Activated naive CD8-positive, alpha-beta T cell treated with anti-CD3 and anti-CD28 coated beads, Interleukin-2, amount 50 U/mL, for 24 hours (primary cell): ENCODE measurements around the gene AFF3.

Source experiments
- ATAC-seq: fragments of 150-1000 bp; cut with Tn5 transposase; one replicate; pipeline ENCODE4 v1.10.0; 2021
- DNase-seq: peaks from one replicate; pipeline ENCODE4 v3.0.0; 2021
- H3K27ac Mint-ChIP-seq: one replicate; pipeline ENCODE4 v1.8.0; 2021; ENCODE audit warnings: mild to moderate bottlenecking, mixed read lengths
- H3K27me3 Mint-ChIP-seq: one replicate; pipeline ENCODE4 v1.8.0; 2021; ENCODE audit warnings: mixed read lengths
- H3K36me3 Mint-ChIP-seq: one replicate; pipeline ENCODE4 v1.8.0; 2021; ENCODE audit warnings: low read depth, mixed read lengths
- H3K4me1 Mint-ChIP-seq: one replicate; pipeline ENCODE4 v1.8.0; 2021; ENCODE audit warnings: mixed read lengths
- H3K4me3 Mint-ChIP-seq: one replicate; pipeline ENCODE4 v1.8.0; 2021; ENCODE audit warnings: mild to moderate bottlenecking, moderate library complexity, mixed read lengths
- H3K9me3 Mint-ChIP-seq: one replicate; pipeline ENCODE4 v1.8.0; 2021; ENCODE audit warnings: mixed read lengths

Gene AFF3

DNA sequence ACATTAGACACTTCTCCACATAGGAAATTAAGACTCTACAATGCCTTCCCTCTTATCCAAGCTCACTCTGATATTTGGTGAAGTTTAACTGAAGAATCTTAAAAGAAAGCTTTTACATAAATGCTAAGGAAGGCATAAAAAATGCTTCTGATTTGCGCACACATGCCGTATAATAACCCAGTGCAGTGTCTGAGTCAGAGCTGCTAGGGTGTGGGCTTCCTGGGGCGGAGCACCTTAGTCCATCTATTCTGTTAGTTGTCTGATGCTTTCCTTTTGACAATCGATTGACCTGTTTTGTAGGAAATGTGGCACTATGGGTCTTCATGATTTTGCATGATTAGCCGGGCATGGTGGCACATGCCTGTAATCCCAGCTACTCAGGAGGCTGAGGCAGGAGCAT is 231.5 kb downstream of the AFF3 start:
- no peaks in the 10 kb centered on the region for H3K36me3 Mint-ChIP-seq
- H3K4me3 Mint-ChIP-seq = no peak overlapping the region

DNA sequence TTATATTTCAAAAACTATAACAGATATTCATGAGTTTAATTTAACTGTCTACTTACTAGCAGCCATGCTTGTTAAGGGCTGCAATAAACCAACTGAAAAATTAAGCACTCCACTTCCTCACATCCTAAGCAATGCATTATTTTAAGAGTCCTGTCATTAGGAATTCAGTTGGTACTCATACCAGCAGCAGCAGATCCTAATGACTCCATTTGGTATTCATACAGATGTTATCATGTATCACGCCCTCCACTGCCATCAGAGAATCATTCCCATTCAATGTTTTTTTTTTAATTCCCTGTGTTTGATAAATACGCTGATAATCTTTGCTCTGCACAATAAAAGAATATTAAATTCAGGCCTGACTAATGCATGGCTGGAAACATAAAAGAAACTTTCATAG is 236.8 kb downstream of the AFF3 start:
- Mint-ChIP-seq H3K27ac (no peak overlapping the region), H3K27me3 (no peaks in the 10 kb centered on the region), H3K36me3 (no peaks in the 10 kb centered on the region), H3K4me3 (no peak overlapping the region), H3K9me3 (no peaks in the 10 kb centered on the region), H3K4me1 (no peaks in the 10 kb centered on the region)
- ATAC-seq (no peak), DNase-seq (no peak)

More for the DNA sequence above, 231.5 kb downstream of the AFF3 start:
- Mint-ChIP-seq H3K9me3 (no peaks in the 10 kb centered on the region), H3K27me3 (no peaks in the 10 kb centered on the region), H3K27ac (no peak overlapping the region), H3K4me1 (no peaks in the 10 kb centered on the region)
- DNase-seq (no peak), ATAC-seq (no peak)

DNA sequence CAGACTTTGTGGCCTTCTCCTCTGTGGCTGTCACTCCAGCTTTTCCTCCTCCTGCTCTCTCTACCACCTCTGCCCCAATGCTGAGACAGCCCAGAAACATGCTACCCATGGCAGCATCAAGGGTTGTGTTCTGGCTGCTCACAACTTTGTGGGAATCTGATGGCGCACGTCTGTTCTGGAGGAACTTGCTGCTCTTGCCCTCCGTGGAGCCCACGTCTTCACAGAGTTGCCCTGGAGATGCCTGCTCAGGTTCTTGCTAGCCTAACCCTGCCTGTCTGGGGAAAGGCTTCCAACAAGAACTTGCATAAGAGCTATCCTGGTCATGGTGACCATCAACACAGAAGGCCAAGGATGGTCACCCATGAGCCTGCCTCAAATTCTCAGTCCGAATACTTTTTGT is 237.4 kb downstream of the AFF3 start:
- no peak for DNase-seq
- H3K27me3 Mint-ChIP-seq = no peaks in the 10 kb centered on the region
- no peaks in the 10 kb centered on the region for H3K9me3 Mint-ChIP-seq
- no peak overlapping the region for H3K27ac Mint-ChIP-seq
- H3K4me1 Mint-ChIP-seq = no peaks in the 10 kb centered on the region
- ATAC-seq = no peak
- no peak overlapping the region for H3K4me3 Mint-ChIP-seq
- H3K36me3 Mint-ChIP-seq = no peaks in the 10 kb centered on the region

DNA sequence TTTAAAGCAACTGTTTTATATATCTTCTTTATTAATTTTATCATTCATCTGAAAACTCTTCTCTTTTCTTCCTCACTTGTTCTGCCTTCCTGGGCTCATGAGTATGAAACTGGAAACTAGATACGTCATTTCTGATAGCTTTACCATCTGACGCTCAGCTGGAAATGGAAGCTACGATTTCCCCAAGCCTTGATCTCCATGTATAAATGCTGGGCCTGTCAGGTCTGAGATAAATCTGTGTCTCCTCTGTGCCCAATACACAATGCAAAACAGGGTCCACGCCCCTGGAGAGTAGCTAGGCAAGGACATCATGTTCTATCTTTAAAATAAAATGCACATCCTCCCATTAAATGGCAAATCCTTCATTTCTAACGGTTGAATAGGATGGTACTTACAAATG is 238.4 kb downstream of the AFF3 start:
- Mint-ChIP-seq H3K9me3 (no peaks in the 10 kb centered on the region), H3K36me3 (no peaks in the 10 kb centered on the region), H3K27me3 (no peaks in the 10 kb centered on the region), H3K4me1 (no peaks in the 10 kb centered on the region), H3K27ac (no peak overlapping the region), H3K4me3 (no peak overlapping the region)
- no peak for ATAC-seq
- no peak for DNase-seq

DNA sequence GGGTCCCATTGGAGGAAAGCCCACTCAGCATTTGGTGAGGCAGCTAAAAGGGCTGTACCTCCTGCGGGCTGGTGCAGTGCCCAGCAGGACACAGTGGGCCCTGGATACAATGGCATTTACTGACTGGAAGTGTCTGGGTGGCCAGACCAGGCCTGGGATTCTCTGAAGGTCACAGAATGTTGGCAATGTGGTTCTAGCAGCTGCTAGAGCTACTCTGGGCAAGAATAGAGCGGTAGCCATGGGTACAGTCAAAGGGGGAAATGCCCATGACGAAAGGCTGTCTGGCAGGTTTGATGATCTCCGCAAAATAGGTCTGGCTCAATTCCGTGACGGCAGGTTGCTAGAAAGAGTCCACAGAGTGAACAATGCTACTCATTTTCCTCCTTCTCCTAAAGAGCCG is 241.8 kb downstream of the AFF3 start:
- Mint-ChIP-seq H3K36me3 (no peaks in the 10 kb centered on the region), H3K27ac (no peak overlapping the region), H3K9me3 (no peaks in the 10 kb centered on the region), H3K4me3 (no peak overlapping the region), H3K27me3 (no peaks in the 10 kb centered on the region), H3K4me1 (no peaks in the 10 kb centered on the region)
- ATAC-seq (no peak), DNase-seq (no peak)

DNA sequence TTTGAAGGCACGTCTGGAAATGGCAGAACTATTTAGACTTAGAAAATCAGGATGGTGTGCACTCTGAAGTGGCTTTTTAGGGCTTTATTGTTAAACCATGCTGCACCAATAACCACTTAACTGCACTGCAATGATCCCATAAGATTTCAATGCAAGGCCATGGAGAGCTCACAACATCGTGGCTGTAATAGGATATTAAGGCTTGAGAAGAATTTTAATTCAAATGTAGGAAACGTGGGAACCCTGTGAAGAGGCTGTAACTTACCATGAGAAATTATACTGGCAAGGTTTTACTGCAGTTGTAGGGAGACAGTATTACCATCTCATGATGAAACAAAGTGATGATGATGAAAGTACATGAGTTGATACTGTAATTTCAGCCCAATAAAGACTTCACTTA is 242.5 kb downstream of the AFF3 start:
- Mint-ChIP-seq H3K27ac (no peak overlapping the region), H3K9me3 (no peaks in the 10 kb centered on the region), H3K4me3 (no peak overlapping the region), H3K36me3 (no peaks in the 10 kb centered on the region), H3K27me3 (no peaks in the 10 kb centered on the region), H3K4me1 (no peaks in the 10 kb centered on the region)
- ATAC-seq (no peak), DNase-seq (no peak)

DNA sequence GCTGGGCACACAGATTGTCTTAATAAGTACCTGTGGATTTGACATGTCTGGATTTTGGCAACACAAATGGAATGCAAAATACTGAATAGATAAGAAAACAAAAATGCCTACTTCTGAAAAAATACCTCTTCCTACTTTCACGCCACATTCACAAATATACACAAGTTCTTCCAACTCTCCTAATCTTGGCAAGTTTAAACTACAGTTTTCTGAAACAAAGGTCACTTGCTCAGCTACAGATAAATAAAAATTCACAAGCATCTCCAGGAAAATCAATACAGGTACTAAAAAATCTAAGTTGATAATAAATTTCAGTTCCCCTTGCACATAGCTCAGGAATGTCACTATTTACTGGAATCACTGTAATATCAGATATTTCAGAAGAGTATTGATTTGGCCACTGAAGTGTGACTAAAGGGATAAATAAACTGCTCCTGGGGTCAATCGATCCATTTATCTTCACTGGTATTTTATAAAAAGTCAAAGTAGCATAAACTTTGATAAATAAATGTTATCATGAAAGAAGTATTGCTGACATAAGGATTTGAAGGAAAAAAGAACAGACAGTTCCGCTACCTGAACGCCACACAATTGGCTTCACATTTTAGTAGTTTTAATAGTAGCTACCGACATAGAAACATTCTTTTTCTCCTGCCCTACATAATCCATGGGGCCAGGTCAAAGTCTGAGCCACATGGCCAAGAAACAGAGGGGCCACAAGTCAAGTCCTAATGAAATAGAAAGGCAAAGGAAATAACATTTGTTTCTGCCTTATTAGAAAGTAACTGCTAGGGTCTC is 243.1 kb downstream of the AFF3 start:
- ATAC-seq = no peak
- H3K27ac Mint-ChIP-seq = no peak overlapping the region

DNA sequence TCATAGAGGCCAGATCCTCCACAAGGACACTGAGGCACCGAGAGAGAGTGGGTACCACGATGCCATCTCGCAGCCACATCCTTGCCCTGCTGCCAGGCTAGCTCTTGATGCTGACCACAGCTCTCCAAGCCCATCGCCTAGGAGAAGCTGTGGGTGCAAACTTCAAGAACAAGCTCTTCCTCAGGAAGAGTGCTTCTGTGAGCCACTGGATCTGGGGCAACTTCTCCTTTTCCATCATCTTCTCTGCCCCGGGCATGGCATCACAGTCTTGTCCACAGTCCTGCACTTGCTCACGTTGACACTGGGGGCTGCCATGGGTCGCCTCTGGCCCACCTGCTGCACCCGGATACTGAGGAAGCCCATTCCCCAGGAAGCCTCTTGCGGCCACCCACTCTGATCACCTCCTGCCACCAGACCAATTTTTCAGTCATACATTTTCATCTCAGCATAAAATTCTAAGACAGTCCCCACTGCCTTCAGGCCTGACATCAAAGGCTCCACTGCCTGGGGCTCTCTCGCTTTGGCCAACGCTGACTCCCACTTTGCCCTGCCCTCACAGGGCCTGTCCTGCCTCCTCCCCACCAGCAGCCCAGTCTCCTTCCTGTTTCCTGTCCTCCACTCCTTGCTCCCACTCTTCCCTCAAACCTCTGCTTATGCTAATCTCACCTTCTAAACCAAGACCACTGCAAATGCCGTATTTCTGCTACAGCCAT is 243.9 kb downstream of the AFF3 start:
- no peaks in the 10 kb centered on the region for H3K4me1 Mint-ChIP-seq
- H3K27ac Mint-ChIP-seq = no peak overlapping the region
- H3K9me3 Mint-ChIP-seq = no peaks in the 10 kb centered on the region
- H3K36me3 Mint-ChIP-seq = no peaks in the 10 kb centered on the region
- no peak overlapping the region for H3K4me3 Mint-ChIP-seq
- DNase-seq (no peak), ATAC-seq (no peak)
- no peaks in the 10 kb centered on the region for H3K27me3 Mint-ChIP-seq

More for the DNA sequence above, 243.1 kb downstream of the AFF3 start:
- Mint-ChIP-seq H3K4me3 (no peak overlapping the region), H3K4me1 (no peaks in the 10 kb centered on the region), H3K9me3 (no peaks in the 10 kb centered on the region), H3K27me3 (no peaks in the 10 kb centered on the region), H3K36me3 (no peaks in the 10 kb centered on the region)
- DNase-seq = no peak

DNA sequence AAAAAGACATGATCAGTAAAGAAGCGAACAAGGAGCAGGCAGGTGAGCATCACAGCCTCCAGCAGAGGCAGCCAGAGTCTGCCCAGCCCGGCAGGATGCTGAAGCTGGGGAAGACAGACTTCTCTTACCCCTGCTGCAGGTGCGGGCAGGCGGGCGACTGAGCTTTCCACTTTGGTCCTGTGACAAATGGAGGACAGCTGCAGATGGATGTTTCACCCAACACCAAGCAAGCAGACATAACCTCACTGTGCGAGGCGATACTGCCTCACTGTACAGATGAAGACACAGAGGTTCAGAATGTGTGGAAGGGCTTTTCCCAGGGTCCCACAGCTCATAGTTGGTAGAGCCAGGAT is 251.0 kb downstream of the AFF3 start:
- no peaks in the 10 kb centered on the region for H3K4me1 Mint-ChIP-seq
- no peak overlapping the region for H3K27ac Mint-ChIP-seq
- H3K27me3 Mint-ChIP-seq = no peaks in the 10 kb centered on the region
- ATAC-seq = no peak
- H3K36me3 Mint-ChIP-seq = no peaks in the 10 kb centered on the region
- no peaks in the 10 kb centered on the region for H3K9me3 Mint-ChIP-seq
- no peak overlapping the region for H3K4me3 Mint-ChIP-seq
- DNase-seq = no peak

DNA sequence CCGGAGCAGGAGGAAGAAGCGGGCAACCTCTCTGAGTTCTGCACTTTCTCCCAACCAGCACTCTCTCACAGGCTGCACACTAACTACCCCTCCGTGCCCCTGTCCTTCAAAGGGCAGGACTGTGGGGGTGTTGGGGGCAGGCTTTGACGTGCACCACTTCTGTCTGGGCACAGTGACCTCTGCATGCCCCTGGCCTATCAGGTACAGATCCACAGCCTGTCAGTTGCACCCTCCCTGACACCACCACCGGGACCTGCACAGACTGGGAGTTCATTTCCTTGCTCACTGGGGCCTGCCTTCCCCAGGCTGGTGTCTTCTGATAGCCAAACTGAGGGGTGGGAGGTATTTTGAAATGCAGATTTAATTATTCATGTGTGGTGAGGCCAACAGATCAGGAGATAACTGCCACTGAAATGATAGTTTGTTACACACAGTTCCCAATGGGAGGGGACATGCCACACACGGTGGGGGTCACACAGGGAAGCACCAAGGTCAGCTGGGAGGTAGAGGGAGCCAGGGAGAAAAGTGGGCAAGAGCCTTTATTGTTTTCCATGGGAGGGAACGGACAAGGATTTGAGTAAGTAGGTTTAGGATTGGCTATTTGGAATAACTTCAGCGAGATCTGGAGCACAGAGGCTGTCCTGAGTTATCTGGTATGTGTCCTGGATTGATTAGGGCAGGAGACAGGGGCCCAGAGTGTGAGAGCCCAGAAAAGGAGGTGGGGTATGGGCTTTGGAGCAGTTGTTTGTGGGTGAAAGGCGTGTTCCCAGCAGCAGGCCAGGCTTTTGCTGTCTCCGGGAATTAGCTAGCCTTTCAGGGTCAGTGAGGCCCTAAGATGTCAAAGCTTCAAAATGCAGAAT is 251.6 kb downstream of the AFF3 start:
- no peaks in the 10 kb centered on the region for H3K9me3 Mint-ChIP-seq
- H3K27ac Mint-ChIP-seq = no peak overlapping the region
- DNase-seq (no peak), ATAC-seq (no peak)
- no peaks in the 10 kb centered on the region for H3K27me3 Mint-ChIP-seq
- no peak overlapping the region for H3K4me3 Mint-ChIP-seq
- H3K4me1 Mint-ChIP-seq = no peaks in the 10 kb centered on the region
- no peaks in the 10 kb centered on the region for H3K36me3 Mint-ChIP-seq

DNA sequence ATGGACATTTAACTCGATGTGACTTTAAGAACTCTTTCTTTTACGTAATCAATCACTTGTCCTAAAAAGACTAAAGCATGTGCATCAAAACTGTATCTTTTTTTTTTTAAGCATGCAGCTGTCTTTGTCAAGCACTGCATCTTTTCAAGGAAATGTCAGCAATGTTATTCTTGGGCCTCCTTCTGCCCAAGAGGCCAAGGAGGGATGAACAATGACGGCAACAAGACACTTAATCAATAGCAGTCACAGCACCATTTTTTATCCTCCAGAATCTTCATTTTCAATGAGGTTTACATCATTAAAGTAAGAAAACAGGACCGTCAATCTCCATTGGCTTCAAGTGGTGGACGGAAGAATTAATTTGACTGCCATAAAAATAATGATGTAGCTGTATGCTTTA is 253.8 kb downstream of the AFF3 start:
- Mint-ChIP-seq H3K27ac (no peak overlapping the region), H3K27me3 (no peaks in the 10 kb centered on the region), H3K4me3 (no peak overlapping the region), H3K9me3 (no peaks in the 10 kb centered on the region), H3K36me3 (no peaks in the 10 kb centered on the region), H3K4me1 (no peaks in the 10 kb centered on the region)
- ATAC-seq (no peak), DNase-seq (no peak)

DNA sequence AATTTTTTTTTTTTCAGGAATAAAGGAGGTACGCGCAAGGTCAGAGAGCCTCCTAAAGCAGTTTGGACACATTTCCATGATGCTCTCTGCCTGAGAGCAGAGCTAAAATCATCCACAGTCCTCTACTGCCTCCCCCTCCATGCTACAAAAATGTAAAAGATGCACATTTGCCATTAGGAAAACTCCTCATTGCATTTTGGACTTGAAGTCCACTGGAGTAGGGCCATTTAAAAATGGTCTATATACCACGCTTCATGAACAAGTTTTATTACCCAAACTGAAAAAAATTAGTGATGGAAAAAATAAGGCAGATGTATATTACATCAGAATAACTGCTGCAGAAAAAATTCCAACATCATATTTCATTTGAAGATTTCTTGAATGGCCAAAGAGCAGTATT is 256.0 kb downstream of the AFF3 start:
- H3K4me3 Mint-ChIP-seq = no peak overlapping the region
- no peak for DNase-seq
- no peaks in the 10 kb centered on the region for H3K4me1 Mint-ChIP-seq
- ATAC-seq = no peak
- H3K27ac Mint-ChIP-seq = no peak overlapping the region
- no peaks in the 10 kb centered on the region for H3K36me3 Mint-ChIP-seq
- no peaks in the 10 kb centered on the region for H3K27me3 Mint-ChIP-seq
- H3K9me3 Mint-ChIP-seq = no peaks in the 10 kb centered on the region

DNA sequence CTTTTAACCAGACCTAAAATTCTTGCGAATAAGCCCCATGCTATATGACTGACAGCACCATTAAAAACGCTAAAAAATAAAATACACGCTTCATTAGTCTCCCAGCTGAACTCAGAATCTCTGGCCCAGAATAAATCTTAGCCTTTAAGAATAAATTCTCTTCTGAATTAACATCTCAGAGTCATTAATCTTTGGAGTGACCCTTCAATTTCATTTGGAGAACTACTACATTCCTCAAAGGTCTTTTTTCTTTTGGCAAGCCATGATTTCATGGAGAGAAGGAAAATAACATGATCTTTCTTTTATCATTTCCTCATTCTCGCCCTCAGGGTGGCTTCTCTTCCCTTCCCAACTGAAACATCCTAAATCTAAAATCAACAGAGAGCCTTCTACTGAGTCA is 259.0 kb downstream of the AFF3 start:
- Mint-ChIP-seq H3K9me3 (no peaks in the 10 kb centered on the region), H3K4me3 (no peak overlapping the region), H3K4me1 (peaks cover 14% of the 10 kb centered on the region), H3K27ac (no peak overlapping the region), H3K36me3 (no peaks in the 10 kb centered on the region), H3K27me3 (no peaks in the 10 kb centered on the region)
- DNase-seq = no peak
- no peak for ATAC-seq

DNA sequence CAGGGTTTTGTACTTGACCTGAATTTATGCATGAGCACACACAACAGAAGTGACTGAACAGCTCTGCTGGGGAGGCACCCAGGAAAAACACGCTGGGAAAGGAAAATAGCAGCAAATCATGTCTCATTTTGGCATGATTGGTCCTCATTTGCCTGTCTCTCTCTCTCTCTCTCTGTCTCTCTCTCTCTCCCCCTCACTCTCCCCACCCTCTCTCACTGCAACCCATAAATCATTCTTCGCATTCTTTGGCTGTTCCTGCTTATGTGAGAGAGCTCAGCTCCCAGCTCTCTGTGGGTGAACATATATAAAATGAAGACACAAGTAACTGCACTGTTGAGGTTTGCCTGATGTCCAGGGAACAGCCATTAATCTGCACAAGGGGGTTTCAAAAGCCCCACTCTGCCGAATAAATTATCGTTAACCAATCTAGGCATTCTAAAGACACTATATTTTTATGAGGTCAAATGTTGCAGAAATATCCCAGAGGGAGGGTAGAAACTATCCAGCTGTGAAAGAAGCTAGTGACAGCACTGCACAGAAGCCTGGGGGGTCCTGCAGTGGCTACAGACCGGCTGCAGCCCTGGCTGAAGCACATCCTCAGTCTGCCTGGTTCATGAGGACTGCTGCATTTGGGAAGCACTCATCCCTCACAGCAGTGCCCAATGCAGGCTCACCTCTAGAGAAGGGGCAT is 260.3 kb downstream of the AFF3 start:
- H3K27ac Mint-ChIP-seq = no peak overlapping the region
- H3K36me3 Mint-ChIP-seq = no peaks in the 10 kb centered on the region
- no peak overlapping the region for H3K4me3 Mint-ChIP-seq
- H3K4me1 Mint-ChIP-seq = peaks cover 19% of the 10 kb centered on the region
- no peaks in the 10 kb centered on the region for H3K9me3 Mint-ChIP-seq
- H3K27me3 Mint-ChIP-seq = no peaks in the 10 kb centered on the region
- no peak for DNase-seq
- no peak for ATAC-seq
